Kidney (tissue), 14 donors: ENCODE data around the gene SFXN5. TPM values are rescaled to one million over a fixed set of nuclear protein-coding genes. Genes with fewer than 3 reads are reported as not detected.

Source experiments
- DNase-seq, 5 donors: peaks; one replicate each; pipeline ENCODE4 v3.0.0-alpha.2; 2013 to 2020
- FAIRE-seq: peaks from 2 replicates; lab custom pipeline; 2012; peaks lifted over from hg19 to GRCh38; lab: Jason Lieb, UNC
- H3K27ac ChIP-seq, 2 donors: one replicate each; pipeline ENCODE4 v1.7.0; 2013; ENCODE audit warnings: low read depth in 2 of 2, low read length in 2 of 2, inconsistent platforms in 1 of 2
- H3K27me3 ChIP-seq: one replicate; pipeline ENCODE4 v1.7.1; 2013; ENCODE audit warnings: low read length, inconsistent platforms; ENCODE audit not compliant: control insufficient read depth, insufficient read depth
- H3K36me3 ChIP-seq, 3 donors: one replicate each; pipeline versions ENCODE4 v1.7.0 to v1.7.1; 2013; ENCODE audit warnings: low read length in 3 of 3, control low read depth in 1 of 3, inconsistent platforms in 1 of 3; ENCODE audit not compliant: insufficient read depth in 3 of 3, control insufficient read depth in 2 of 3
- H3K4me1 ChIP-seq, 3 donors: one replicate each; pipeline versions ENCODE4 v1.7.0 to v1.7.1; 2013; ENCODE audit warnings: low read length in 3 of 3, inconsistent platforms in 1 of 3, low read depth in 1 of 3; ENCODE audit not compliant: control insufficient read depth in 2 of 3, insufficient read depth in 2 of 3
- H3K4me3 ChIP-seq, 3 donors: one replicate each; pipeline versions ENCODE4 v1.7.0 to v1.8.1; 2013; ENCODE audit warnings: low read length in 3 of 3, control low read depth in 1 of 3, inconsistent platforms in 1 of 3
- H3K9ac ChIP-seq, 3 donors: one replicate each; pipeline versions ENCODE4 v1.7.0 to v1.7.1; 2013; ENCODE audit warnings: low read length in 3 of 3, control low read depth in 1 of 3, inconsistent platforms in 1 of 3
- H3K9me3 ChIP-seq, 3 donors: one replicate each; pipeline versions ENCODE4 v1.7.0 to v1.7.1; 2013; ENCODE audit warnings: low read length in 3 of 3, control low read depth in 1 of 3, inconsistent platforms in 1 of 3; ENCODE audit not compliant: control insufficient read depth in 2 of 3, insufficient read depth in 1 of 3
- CTCF ChIP-seq: IDR thresholded peaks from 3 replicates; pipeline ENCODE4 v1.5.1; 2012; ENCODE audit warnings: mild to moderate bottlenecking, moderate library complexity, borderline replicate concordance; ENCODE audit not compliant: insufficient read depth; ENCODE audit errors: extremely low read depth
- intact Hi-C: fragments of 100-400 bp; cut with DNase I; formaldehyde crosslinking; loops from one replicate; pipeline ENCODE4 v1.11.1; 2022
- polyA plus RNA-seq: library from polyadenylated mRNA; stranded (reverse); fragments of 350-450 nt; fragmentation: Illumina TruSeq; extraction: RNeasy Lipid Tissue Mini Kit (QIAGEN cat#74804); gene quantifications from one replicate; pipeline ENCODE4 v1.2.3, GENCODE V29; 2014; ENCODE audit warnings: low read depth, low replicate concordance; ENCODE audit not compliant: insufficient read depth
- total RNA-seq: library from RNA; stranded (reverse); fragmentation: NEBNext Ultra II Directional; extraction: Animal tissue kit (Norgen Biotek cat#: 25700); gene quantifications from one replicate; pipeline ENCODE4 v1.2.1, GENCODE V29; 2021
- donor health status: control.
- donor health status: control.
- donor health status: control.
- donor health status: control.
- donor health status: control.
- donor health status: DM: yes; HTN: yes; CAD: no.
- donor health status: Normal renal cell carcinoma (clear cell type).

Gene SFXN5
- total and polyA plus RNA-seq, 2 donors from 2014 or later: 21.4 to 35.9 TPM

- Histone ChIP-seq H3K36me3 (no peaks in the 10 kb centered on the region), H3K27ac (peak overlapping the region; percentile 46 to 67), H3K4me1 (peaks cover 0 to 7% (median 3%) of the 10 kb centered on the region in 3 donors), H3K9me3 (no peaks in the 10 kb centered on the region), H3K27me3 (no peaks in the 10 kb centered on the region), H3K4me3 (no peak overlapping the region), H3K9ac (no peak overlapping the region)
- FAIRE-seq (no peak), DNase-seq (peak in 2 of 5 donors; percentile 7 to 18)
- TF ChIP-seq CTCF: no peak
- intact Hi-C loops: no loop called here
Measured at GRCh38 chr2:73008766-73009135, 62.8 kb downstream of the SFXN5 start.

GRCh38 chr2:73007991-73008765, 63.3 kb downstream of the SFXN5 start:
- no peaks in the 10 kb centered on the region for H3K36me3 ChIP-seq

GRCh38 chr2:73006969-73007710, 64.4 kb downstream of the SFXN5 start:
- DNase-seq: peak in 2 of 5 donors; percentile 9 to 28

More at GRCh38 chr2:73007991-73008765, 63.3 kb downstream of the SFXN5 start:
- intact Hi-C loops: no loop called here
- Histone ChIP-seq H3K4me3 (no peak overlapping the region), H3K9ac (no peak overlapping the region), H3K27ac (peak overlapping the region; percentile 46 to 67), H3K9me3 (no peaks in the 10 kb centered on the region), H3K27me3 (no peaks in the 10 kb centered on the region), H3K4me1 (peaks cover 0 to 10% (median 7%) of the 10 kb centered on the region in 3 donors)
- DNase-seq (peak in 1 of 5 donors; percentile 7), FAIRE-seq (no peak)
- TF ChIP-seq CTCF: no peak

More at GRCh38 chr2:73006969-73007710, 64.4 kb downstream of the SFXN5 start:
- no peaks in the 10 kb centered on the region for H3K27me3 ChIP-seq
- no peak overlapping the region for H3K4me3 ChIP-seq
- peak overlapping the region; percentile 1 to 15 for H3K27ac ChIP-seq
- H3K36me3 ChIP-seq: no peaks in the 10 kb centered on the region
- no peaks in the 10 kb centered on the region for H3K9me3 ChIP-seq
- H3K9ac ChIP-seq: no peak overlapping the region
- peaks cover 0 to 12% (median 8%) of the 10 kb centered on the region in 3 donors for H3K4me1 ChIP-seq
- intact Hi-C loops: no loop called here
- no peak for FAIRE-seq
- no peak for TF ChIP-seq CTCF
